ENCODE measurements around the gene PPARG.
"Not testable (repeated sequence)": the region's sequence is repeated elsewhere in the genome, so short reads cannot be mapped to it uniquely, and the experiment has no call there.

Gene PPARG

DNA sequence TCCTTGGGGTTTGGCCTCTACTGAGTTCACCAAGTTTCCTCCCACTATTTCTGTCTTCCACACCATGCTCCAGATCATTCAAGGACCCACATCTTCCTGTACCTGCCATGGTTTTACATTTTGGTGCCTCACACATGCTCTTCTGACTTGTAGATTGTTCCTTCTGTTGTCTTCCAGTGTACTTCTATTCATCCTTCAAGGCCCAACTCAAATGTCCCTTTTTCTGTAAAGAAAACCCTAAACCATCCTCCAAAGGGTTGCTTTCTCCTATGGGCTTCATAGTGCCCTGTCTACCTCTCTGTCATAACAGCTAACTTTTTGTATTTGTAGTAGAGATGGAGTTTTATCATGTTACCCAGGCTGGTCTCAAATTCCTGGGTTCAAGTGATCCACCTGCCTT, 175.3 kb downstream of the PPARG start:
- DNase-seq, result no peak

DNA sequence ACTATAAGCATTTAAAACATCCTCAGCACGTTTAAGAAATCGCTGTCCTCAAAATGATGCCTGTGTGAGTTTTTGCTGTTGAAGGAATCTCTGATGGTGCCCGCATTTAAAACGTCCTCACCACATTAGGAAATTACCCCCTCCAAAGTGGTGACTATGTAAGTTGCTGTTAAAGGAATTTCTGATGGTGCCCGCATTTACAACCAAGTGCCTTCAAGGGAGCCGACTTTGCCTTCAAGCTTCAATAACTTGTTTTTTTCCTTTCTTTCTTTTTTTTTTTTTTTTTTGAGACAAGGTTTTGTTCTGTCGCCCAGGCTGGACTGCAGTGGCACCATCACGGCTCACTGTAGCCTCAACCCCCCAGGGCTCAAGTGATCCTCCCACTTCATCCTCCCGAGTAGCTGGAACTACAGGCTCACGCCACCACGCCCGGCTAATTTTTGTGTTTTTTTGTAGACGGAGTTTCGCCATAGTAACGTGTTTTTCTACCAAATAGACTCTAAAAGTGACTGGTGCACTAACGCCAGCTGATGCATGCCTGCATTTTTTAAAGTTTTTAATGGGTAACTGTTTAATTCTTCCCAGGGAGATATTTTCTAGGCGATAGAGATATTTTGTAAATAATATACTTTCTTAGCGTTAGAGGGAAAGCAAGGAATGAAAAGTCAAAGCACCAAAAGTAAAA, 176.4 kb downstream of the PPARG start:
- DNase-seq, result no peak

DNA sequence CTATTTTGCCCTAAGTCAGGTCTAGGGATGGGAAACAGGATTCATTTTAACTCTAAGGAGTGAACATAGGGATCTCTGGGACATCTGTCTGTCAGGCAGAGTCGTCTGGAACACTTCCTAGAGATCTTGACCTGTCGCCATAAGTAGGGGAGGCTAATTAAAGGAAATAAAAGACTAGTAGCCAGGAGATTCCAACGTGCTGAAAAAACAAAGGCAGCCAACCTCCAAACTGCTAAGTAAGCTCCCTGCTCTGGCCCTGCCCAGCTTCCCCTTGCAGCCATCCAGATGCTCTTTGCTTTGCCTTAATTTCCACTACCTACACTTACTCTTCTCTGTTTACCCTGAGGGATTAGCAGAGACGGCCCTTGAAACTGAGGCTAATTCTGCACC, 177.0 kb downstream of the PPARG start:
- DNase-seq, result no peak

DNA sequence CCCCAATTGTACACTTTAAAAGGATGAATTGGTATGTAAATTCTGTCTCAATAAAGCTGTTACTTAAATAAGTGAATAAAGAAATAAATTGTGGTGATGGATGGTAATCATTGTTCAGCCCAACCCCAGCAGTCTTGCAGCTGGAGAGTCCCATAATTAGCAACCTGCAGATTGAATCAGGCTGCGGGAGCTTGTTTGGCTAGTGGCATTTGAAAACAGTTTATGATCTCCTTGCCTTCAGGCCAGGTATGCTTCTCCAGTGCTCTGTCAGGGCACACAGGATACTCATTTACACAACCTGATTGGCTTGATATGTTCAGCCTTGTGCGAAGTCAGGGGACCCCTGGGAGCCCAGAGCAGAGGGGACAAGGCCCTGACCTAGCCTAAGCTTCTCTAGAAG, 178.9 kb downstream of the PPARG start:
- DNase-seq, result no peak

DNA sequence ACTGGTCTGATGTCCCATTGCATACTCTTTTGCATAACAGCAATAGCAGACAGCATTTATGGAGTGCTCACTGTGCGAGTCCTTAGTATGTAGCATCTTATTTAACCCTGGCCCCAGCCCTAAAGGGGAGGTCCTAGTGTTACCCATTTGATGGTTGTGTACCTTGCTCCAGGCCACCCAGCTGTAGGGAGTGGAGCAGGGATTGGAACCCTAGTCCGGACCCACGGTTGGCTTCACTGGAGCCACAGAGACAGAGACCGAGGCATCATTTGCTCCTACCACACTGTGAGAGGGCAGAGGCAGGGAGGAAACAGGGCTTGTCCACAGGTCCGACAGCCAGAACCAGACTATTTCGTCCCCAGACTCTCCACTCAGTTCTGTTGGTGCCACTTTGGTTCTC, 179.4 kb downstream of the PPARG start:
- DNase-seq, result no peak

DNA sequence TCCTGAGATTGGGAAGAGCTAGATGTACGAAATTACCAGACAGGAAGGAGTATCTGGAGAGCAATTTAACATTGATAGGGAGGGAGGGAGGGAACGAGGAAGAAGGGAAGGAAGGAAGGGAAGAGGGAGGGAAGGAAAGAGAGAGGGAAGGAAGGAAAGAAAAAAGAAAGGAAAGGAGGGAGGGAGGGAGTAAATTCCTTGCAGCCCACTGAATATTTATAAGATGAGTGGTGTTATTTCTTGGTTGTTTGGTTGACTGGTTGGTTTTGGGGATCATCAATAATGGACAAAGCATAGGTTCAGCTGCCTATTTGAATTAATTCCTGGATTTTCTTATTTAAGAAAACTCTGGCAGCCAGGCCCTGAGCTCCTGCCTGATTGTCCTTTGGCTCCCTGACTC, 179.9 kb downstream of the PPARG start:
- no peak for DNase-seq

DNA sequence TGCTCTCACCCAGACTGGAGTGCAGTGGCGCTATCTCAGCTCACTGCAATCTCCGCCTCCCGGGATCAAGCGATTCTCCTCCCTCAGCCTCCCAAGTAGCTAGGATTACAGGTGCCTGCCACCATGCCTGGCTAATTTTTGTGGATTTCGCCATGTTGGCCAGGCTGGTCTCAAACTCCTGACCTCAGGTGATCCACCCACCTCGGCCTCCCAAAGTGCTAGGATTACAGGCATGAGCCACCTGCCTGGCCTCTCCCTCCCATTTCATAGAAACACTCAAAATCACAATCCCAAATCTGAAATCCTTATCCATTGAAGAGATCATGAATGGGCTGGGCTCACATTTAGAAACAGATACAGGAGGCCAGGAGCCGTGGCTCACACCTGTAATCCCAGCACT, 180.4 kb downstream of the PPARG start:
- not testable (repeated sequence) for DNase-seq

DNA sequence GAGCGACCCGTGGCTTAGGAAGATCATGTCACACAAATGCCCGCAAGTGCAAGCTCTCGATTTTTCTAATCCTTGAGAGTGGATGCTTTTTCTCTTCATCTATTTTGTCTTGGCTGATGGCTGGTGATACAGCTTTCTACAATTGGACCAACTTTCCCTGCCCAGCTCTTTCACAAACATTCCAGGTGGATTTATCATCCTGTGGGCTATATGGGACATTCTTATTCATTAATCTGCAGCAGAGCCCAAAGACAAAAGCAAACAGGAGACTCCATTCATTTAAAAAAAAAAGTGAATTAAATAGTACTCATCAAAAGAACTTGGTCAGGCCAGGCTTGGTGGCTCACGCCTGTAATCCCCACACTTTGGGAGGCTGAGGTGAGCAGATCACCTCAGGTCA, 181.2 kb downstream of the PPARG start:
- DNase-seq, result no peak

DNA sequence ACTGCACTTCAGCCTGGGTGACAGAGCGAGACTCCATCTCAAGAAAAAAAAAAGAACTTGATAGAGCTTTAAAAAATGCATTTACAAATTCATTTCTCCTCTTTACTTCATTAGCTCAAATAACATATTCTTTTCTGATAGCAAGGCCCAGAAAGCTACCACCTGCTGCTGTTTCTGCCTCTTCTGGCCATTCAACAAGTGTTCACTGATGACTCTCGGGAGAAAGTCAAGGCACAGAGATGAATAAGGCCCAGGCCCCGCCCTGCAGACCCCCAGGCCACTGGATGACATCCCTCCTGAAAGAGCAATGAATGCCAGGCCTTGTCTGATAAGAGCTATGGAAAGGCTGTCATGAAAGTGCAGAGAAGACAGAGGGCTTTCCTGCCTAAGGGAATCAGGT, 181.8 kb downstream of the PPARG start:
- DNase-seq, result no peak

DNA sequence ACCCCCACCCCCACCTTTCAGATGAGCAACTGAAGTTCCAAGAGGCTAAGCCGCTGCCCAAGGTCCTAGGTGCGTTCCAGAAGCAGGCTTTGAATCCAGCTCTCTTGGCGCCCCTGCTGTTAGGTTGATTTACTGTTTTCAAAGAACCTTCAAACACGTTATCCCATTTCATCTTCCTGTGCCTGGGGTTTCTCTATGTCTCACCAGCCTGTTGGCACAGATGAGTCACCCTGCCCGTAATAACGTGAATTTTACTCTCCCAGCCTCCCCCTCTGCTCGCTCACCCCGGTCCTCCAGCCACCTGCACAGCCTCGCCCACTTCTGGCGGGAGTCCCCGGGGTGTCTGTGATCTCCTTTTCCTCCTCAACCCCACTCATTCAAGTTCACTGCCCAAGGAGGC, 182.4 kb downstream of the PPARG start:
- no peak for DNase-seq

DNA sequence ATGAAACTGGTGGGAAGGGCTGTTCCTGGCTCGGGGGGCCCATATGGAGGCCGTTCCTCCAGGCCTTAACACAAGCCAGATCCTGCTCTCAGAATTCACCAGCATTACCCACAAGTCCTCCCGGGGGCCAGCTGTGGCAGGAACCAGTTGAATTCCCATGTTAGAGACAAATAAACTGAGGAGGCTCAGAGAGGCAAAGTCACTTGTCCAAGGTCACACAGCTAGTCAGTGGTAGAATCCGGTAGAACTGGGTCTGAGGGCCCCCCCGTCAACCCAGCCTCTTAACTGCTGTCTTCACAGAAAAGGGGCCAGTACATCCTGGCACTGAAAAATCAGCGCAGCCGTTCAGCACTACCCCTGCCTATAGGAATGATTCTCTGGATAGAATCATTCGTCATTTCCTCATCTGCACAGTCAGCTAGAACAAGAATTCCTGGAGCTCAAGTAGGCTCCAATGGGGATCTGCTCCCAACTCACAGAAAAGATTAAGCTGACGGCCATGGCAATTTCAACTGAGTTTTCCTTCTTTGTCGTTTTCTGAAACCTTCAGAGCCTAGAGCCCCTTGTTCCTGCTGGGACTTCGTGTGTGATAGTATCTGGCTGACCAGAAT, 183.2 kb downstream of the PPARG start:
- no peak for DNase-seq

DNA sequence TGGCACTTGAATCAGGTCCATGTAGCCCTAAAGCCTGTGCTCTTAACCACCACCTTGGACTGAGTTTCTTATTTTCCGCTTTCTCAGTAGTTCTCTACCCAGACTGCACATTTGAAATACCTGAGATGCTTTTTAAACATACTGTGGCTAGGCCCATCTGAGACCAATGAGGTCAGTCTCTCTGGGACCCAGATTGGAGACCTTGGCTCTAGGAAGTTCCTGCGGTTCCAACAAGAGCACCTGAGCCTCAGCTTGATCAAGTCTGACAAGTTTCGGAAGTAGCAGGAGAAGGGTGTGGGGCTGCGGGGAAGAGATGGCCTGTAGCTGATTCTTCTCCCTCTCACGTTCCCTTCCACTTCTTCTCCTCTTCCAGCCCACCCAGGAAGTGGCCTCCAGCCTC, 183.9 kb downstream of the PPARG start:
- DNase-seq, result no peak

DNA sequence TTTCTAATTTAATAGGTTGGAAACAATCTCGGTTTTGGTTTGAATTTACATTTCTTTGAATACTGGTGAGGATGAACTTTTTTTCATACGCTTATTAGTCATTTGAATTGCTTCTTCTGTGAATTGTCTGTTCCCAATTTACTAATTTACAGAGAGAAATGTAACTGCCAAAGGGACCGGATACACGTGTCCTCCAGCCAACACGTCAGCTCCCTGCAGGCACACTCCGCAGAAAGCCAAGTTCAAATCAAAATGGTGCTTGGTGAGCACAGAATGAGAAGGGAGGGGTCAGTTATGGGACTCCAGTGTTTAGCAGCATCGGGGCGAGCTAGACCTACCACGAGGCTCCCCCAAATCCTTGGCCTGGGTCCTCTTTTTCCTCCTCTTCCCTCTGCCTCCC, 184.6 kb downstream of the PPARG start:
- DNase-seq, result no peak

DNA sequence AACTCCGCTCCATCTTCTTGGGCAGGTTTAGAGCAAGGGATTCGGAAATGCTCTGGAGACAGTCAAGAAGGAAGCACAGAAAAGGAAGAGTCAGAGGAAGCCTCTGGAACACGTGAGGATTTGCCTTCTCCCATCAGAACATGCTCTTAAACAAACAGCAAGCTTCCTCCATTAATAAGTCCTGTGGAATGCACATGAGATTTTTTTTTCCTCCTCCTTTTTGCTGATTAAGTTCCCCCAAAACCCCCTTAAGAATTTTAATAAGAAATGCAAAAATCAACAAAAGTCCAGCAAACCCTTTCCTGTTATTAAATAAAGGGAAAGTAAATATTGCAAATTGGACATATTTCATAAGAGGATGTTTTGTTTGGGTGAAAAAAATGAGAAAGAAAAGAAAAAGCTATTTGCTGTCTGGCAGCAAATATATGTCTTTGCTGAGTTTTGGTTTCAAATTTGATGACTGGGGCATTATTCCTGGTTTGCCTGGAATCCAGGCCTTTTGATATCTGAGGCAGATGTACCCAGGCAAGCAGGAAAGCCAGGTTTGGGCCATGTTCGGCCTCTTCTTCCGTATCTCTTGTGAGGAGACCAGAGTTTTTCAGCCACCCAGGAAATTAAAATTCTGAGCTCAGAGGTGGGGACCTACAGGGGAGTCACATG, 187.5 kb downstream of the PPARG start:
- no peak for DNase-seq

DNA sequence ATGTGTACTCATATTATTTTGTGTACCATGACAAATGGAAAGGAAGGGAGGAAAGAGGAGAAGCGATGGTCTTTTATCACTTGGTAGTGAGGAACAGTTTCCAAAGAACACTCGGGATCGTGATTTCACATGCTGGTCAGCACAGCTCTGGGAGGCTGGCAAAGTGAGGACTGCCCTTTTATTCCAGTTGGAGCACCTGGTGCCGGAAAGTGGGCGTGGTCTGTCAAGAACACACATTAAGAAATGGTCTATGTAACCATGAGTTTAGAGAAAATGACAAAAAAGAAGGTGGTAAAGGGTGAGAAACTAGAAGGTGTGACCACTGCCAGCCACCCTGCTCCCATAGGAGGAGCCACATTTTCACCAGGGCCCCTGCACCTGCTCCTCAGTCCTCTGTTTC, 188.4 kb downstream of the PPARG start:
- no peak for DNase-seq

DNA sequence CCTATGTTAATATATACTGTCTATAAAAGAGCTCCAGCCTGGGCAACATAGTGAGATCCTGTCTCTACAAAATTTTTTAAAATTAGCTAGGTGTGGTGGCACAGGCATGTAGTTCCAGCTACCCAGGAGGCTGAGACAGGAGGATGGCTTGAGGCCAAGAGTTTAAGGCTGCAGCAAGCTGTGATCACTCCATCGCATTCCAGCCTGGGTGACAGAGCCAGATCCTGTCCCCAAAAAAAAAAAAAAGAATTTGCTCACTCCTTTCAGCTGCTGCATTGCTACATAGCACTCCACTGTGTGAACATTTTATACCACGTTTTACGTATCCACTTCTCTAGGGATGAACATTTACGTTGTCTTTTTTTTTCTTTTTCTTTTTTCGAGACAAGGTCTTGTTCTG, 189.5 kb downstream of the PPARG start:
- DNase-seq, result peak in 1 of 14 donors; percentile 31

DNA sequence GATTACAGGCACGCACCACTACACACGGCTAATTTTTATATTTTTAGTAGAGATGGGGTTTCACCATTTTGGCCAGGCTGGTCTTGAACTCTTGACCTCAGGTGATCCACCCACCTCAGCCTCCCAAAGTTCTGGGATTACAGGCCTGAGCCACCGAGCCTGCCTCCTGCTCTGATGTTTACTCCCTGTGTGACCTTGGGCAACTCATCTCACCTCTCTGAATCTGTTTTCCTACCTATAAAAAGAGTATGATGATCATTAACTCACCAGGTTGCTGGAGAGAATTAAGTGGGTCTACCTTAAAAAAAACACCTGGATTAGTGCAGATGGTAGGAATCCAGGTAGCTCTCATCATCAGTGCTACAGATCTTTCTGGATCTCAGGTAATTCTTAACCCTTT, 190.3 kb downstream of the PPARG start:
- not testable (repeated sequence) for DNase-seq

DNA sequence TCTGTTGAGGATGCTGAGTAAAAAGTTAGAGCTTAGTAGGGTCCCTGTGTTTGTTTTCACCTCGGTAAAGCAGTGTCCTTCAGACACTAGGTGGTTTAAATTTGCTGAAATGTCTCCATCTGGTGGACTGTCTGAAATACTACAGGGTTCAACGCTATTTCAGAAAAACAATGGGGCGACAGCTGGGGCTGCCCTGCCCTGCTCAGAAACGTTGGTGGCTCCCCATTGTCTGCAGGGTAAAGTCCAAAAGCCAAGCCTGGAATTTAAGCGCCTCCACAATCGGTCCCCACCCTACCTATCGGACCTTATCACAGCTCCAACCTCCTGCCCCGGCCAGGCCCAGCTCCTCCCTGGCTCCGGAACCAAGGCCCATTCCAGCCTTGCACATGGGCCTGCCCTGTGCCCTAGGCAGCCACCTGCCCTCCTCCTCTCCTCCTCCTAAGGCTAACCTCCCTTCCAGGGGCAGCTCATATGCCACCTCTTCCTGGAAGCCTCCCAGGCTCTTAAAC, 191.1 kb downstream of the PPARG start:
- peak in 4 of 14 donors; percentile 2 to 18 (median 6) for DNase-seq

DNA sequence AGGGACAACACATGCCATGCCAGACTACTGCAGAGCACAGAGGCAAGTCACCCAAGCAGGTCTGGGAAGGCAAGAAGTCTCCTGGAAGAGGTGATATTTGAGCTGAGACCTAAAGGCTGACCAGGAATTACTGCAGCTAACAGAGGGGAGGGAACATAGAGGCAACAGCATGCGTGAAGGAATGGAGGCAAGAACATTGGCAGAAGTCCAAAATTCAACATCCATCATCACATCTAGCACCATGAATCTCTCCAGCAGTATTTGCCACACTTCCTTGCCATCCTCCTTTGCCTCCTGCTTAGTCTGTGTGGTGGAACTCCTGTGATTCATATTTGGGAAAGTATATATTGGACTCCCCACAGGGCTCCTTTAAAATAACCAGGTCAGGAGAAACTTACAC, 194.5 kb downstream of the PPARG start:
- peak in 2 of 14 donors; percentile 26 to 50 for DNase-seq

DNA sequence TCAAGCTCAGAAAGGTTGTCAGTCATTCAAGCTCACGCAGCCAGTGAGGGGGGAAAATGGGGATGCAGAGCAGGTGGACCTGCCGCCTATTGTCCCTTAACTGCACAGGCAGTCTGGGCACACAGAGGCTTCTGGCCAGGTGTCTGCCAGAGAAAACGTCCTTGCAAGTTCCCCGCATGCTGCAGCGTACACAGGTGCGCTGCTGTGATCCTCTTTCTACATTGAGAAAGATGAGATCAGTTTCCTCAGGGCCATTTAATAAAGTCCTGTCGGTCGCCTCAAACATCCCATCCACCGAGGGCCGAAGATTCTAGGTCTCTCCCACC, 195.0 kb downstream of the PPARG start:
- no peak for DNase-seq
